Stimulated activated effector memory CD8-positive, alpha-beta T cell treated with anti-CD3 and anti-CD28 coated beads, Interleukin-12 subunit alpha, Interleukin-12 subunit beta, amount 100 ng/mL, for 72 hours (primary cell): Measurements from ENCODE around the gene PEPD.

Source experiments
- ATAC-seq: fragments of 150-1000 bp; cut with Tn5 transposase; 2 replicates; pipeline ENCODE4 v1.10.0; 2021
- DNase-seq, 2 donors: peaks; one replicate each; pipeline ENCODE4 v3.0.0; 2021 to 2022; ENCODE audit warnings: low spot score in 2 of 2
- H3K27ac Mint-ChIP-seq: one replicate; pipeline ENCODE4 v1.8.0; 2022; ENCODE audit warnings: mild to moderate bottlenecking, mixed read lengths
- H3K36me3 Mint-ChIP-seq: one replicate; pipeline ENCODE4 v1.8.0; 2022; ENCODE audit warnings: mild to moderate bottlenecking, mixed read lengths
- H3K4me1 Mint-ChIP-seq: one replicate; pipeline ENCODE4 v1.8.0; 2022; ENCODE audit warnings: mixed read lengths
- H3K4me3 Mint-ChIP-seq: one replicate; pipeline ENCODE4 v1.8.0; 2022; ENCODE audit warnings: mild to moderate bottlenecking, mixed read lengths
- H3K9me3 Mint-ChIP-seq: one replicate; pipeline ENCODE4 v1.8.0; 2022; ENCODE audit warnings: mixed read lengths

The PEPD gene

DNA sequence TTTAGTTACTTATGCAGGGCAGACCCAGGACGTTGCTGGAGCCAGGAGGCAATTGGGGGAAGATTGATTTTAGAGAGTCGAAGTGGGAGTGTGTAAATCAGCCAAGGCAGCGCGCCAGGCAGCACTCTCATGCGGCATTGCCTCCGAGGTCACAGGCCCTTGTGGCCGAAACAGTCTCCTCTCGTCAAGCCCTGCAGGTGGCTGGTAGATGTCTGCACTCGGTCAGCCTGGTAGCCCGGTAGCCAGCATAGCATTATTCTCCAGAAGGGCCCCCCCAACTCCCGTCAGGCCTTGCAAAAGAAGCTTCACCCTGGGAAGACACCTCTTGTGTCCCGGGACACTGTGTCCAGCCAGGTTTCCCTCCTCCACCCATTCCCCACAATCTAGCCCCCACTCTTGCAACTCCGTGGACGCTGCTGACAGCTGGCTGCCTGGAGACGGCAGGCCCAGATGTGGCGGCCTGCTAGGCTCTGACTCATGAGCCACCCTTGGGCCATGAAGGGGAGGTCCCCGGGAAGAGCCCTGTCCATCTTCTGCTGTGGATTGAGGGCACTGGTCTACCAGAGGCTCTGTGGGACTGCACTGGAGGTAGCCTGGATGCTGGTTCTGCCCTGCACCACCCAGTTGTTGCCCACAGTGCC is 2.6 kb upstream of the PEPD start:
- H3K36me3 Mint-ChIP-seq: no peaks in the 10 kb centered on the region
- H3K27ac Mint-ChIP-seq: no peak overlapping the region
- H3K4me3 Mint-ChIP-seq: no peak overlapping the region
- no peaks in the 10 kb centered on the region for H3K9me3 Mint-ChIP-seq
- H3K4me1 Mint-ChIP-seq: peaks cover 33% of the 10 kb centered on the region
- no peak for ATAC-seq
- DNase-seq: no peak

DNA sequence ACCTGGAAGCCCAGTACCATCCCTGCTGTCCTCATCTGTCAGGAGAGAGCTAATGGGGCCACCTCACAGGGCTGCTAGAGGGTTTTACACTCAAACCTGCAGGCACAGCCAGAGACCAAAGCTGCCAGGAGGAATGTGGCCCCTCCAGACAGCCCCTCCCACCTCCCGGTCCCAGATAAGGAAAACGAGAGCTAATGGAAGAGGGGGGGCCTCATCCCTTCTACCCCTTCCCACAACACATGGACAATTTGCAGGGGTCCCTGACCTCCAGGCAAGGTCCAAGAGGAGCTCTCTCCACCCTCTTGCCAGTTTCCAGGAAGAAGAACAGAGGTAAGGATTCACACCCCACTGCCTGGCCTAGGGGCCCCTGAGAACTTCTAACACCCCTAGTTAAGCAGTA is 1.6 kb upstream of the PEPD start:
- no peak overlapping the region for H3K27ac Mint-ChIP-seq
- ATAC-seq: no peak
- H3K36me3 Mint-ChIP-seq: no peaks in the 10 kb centered on the region
- H3K4me3 Mint-ChIP-seq: peak overlapping the region; percentile 92
- peaks cover 35% of the 10 kb centered on the region for H3K4me1 Mint-ChIP-seq
- no peaks in the 10 kb centered on the region for H3K9me3 Mint-ChIP-seq
- no peak for DNase-seq

GRCh38 chr19:33522371-33522662 is 726 bp upstream of the PEPD start:
- Mint-ChIP-seq H3K27ac (peak overlapping the region; percentile 93), H3K4me3 (peak overlapping the region; percentile 92), H3K4me1 (peaks cover 35% of the 10 kb centered on the region), H3K36me3 (no peaks in the 10 kb centered on the region), H3K9me3 (no peaks in the 10 kb centered on the region)
- DNase-seq: no peak
- no peak for ATAC-seq

DNA sequence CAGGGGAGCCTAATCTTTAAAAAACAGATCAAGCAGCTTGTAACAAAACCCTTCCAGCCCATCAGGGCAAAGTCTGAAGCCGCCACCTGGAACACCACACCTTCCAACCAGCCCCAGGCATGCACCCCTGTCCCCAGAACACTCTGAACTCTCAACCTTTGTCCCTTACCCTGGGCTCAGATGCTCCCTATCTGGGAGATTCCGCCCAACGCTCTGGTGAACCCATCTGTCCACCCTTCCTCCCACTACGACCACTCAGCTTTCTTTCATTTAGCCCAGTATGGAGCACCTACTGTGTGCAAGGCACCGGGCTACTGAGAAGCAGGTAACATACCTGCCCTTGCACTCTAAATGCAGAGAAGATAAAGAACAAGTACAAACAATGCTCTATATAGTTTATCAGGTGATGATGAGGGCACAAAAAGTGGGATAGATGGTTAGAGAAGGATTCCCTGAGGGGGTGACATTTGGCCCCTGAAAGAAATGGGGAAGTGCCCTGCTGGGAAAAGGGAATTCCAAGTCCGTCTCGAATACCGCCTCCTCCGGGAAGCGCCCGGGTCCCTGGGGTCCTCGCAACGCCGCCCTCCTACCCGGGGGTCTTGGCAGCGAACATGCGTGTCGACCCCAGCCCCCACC is 629 bp downstream of the PEPD start:
- peaks cover 46% of the 10 kb centered on the region for H3K4me1 Mint-ChIP-seq
- peak overlapping the region; percentile 92 for H3K4me3 Mint-ChIP-seq
- no peaks in the 10 kb centered on the region for H3K9me3 Mint-ChIP-seq
- no peak for ATAC-seq
- H3K36me3 Mint-ChIP-seq: no peaks in the 10 kb centered on the region
- peak overlapping the region; percentile 37 for H3K27ac Mint-ChIP-seq
- no peak for DNase-seq

- H3K9me3 Mint-ChIP-seq: no peaks in the 10 kb centered on the region
- peak overlapping the region; percentile 37 for H3K27ac Mint-ChIP-seq
- ATAC-seq: no peak
- no peak for DNase-seq
- H3K36me3 Mint-ChIP-seq: no peaks in the 10 kb centered on the region
- peak overlapping the region; percentile 92 for H3K4me3 Mint-ChIP-seq
- peaks cover 53% of the 10 kb centered on the region for H3K4me1 Mint-ChIP-seq
These were observed 1.4 kb downstream of the PEPD start for GRCh38 chr19:33520048-33520643.

- Mint-ChIP-seq H3K27ac (no peak overlapping the region), H3K4me3 (no peak overlapping the region), H3K9me3 (no peaks in the 10 kb centered on the region), H3K4me1 (peaks cover 60% of the 10 kb centered on the region), H3K36me3 (no peaks in the 10 kb centered on the region)
- ATAC-seq (no peak), DNase-seq (no peak)
These were observed 2.2 kb downstream of the PEPD start for GRCh38 chr19:33519416-33519815.

GRCh38 chr19:33518541-33518940 is 3.0 kb downstream of the PEPD start:
- H3K27ac Mint-ChIP-seq: no peak overlapping the region
- H3K4me1 Mint-ChIP-seq: peaks cover 69% of the 10 kb centered on the region
- H3K4me3 Mint-ChIP-seq: no peak overlapping the region
- H3K9me3 Mint-ChIP-seq: no peaks in the 10 kb centered on the region
- no peak for ATAC-seq
- no peak for DNase-seq
- H3K36me3 Mint-ChIP-seq: no peaks in the 10 kb centered on the region

DNA sequence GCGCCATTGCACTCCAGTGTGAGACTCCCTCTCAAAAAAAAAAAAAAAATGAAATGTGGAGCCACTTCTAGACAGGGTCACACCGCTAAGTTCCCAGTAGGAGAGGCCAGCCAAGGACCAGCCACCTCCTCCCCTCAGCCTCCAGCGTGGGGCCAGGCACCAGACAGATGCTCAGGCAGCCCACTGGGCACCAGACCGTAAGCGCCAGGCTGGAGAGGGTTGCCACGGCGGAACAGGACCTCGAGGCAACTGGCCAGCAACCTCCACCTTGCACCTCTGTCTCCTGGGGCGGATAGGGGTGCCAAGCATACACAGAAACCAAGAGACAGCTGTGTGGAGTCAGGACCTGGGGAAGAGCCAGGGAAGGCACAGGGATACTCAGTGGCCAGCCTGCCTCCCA is 3.7 kb downstream of the PEPD start:
- ATAC-seq (no peak), DNase-seq (no peak)
- Mint-ChIP-seq H3K4me3 (no peak overlapping the region), H3K4me1 (peaks cover 75% of the 10 kb centered on the region), H3K9me3 (no peaks in the 10 kb centered on the region), H3K36me3 (no peaks in the 10 kb centered on the region), H3K27ac (no peak overlapping the region)

GRCh38 chr19:33515921-33516320 is 5.7 kb downstream of the PEPD start:
- Mint-ChIP-seq H3K4me3 (no peak overlapping the region), H3K36me3 (no peaks in the 10 kb centered on the region), H3K9me3 (no peaks in the 10 kb centered on the region), H3K4me1 (peaks cover 61% of the 10 kb centered on the region), H3K27ac (peak overlapping the region; percentile 56)
- DNase-seq (no peak), ATAC-seq (no peak)

GRCh38 chr19:33514885-33515551 is 6.6 kb downstream of the PEPD start:
- Mint-ChIP-seq H3K36me3 (no peaks in the 10 kb centered on the region), H3K27ac (peak overlapping the region; percentile 77), H3K9me3 (no peaks in the 10 kb centered on the region), H3K4me3 (peak overlapping the region; percentile 45), H3K4me1 (peaks cover 52% of the 10 kb centered on the region)
- no peak for DNase-seq
- peak; percentile 81 for ATAC-seq

- DNase-seq (no peak), ATAC-seq (no peak)
- no peaks in the 10 kb centered on the region for H3K9me3 Mint-ChIP-seq
- peak overlapping the region; percentile 77 for H3K27ac Mint-ChIP-seq
- H3K4me1 Mint-ChIP-seq: peaks cover 47% of the 10 kb centered on the region
- H3K36me3 Mint-ChIP-seq: no peaks in the 10 kb centered on the region
- no peak overlapping the region for H3K4me3 Mint-ChIP-seq
These were observed 8.2 kb downstream of the PEPD start for GRCh38 chr19:33513424-33513823.

DNA sequence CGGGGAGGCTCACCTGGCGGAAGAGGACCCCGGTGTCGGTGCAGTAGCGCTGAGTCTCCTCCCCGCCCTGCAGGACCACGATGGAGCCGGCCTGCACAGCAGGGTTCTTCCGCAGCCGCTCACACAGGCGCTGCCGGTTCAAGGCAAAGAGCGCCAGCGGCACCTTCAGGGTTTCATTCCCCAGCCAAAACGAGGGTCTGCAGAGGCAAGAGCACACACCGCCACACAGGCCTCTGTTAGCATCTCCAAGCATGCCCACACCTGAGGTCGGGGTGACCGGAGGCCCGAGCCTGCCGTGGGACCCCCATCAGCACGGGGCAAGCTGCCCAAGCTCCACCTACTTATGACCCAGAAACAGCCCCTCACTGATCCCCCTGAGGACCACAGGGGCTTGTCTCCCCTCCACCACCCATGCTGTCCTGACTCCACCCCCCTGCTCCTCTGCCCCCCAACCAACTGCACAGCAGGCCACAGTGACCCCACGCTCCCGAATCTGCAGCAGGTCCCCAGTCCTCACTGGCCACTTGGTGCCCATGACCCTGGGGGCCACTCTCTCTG is 8.9 kb downstream of the PEPD start:
- no peak for DNase-seq
- Mint-ChIP-seq H3K36me3 (no peaks in the 10 kb centered on the region), H3K4me1 (peaks cover 47% of the 10 kb centered on the region), H3K9me3 (no peaks in the 10 kb centered on the region), H3K27ac (no peak overlapping the region), H3K4me3 (no peak overlapping the region)
- no peak for ATAC-seq

DNA sequence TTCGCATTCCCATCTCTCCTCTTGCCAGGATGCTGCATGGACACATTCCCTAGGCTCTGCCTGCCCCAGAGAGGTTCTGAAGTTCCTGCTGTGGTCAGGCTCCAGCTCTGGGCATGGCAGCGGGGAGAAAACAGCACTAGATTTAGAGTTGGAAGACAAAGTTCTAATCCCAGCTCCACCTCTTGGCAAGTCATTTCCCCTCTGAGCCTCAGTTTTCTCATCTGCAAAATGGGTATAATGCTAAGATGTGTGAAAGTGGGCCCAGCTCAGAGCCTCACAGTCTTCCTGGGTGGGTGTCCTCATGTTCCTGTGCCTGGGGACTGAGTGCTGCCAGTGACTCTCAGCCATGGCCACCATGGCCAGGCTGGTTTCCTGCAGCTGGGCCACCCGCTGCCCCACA is 9.6 kb downstream of the PEPD start:
- ATAC-seq (no peak), DNase-seq (no peak)
- Mint-ChIP-seq H3K27ac (no peak overlapping the region), H3K4me1 (peaks cover 49% of the 10 kb centered on the region), H3K4me3 (no peak overlapping the region), H3K9me3 (no peaks in the 10 kb centered on the region), H3K36me3 (no peaks in the 10 kb centered on the region)

GRCh38 chr19:33511346-33511745 is 10.2 kb downstream of the PEPD start:
- H3K27ac Mint-ChIP-seq: no peak overlapping the region
- H3K4me1 Mint-ChIP-seq: peaks cover 50% of the 10 kb centered on the region
- ATAC-seq: no peak
- H3K36me3 Mint-ChIP-seq: no peaks in the 10 kb centered on the region
- H3K9me3 Mint-ChIP-seq: no peaks in the 10 kb centered on the region
- no peak overlapping the region for H3K4me3 Mint-ChIP-seq
- DNase-seq: no peak

DNA sequence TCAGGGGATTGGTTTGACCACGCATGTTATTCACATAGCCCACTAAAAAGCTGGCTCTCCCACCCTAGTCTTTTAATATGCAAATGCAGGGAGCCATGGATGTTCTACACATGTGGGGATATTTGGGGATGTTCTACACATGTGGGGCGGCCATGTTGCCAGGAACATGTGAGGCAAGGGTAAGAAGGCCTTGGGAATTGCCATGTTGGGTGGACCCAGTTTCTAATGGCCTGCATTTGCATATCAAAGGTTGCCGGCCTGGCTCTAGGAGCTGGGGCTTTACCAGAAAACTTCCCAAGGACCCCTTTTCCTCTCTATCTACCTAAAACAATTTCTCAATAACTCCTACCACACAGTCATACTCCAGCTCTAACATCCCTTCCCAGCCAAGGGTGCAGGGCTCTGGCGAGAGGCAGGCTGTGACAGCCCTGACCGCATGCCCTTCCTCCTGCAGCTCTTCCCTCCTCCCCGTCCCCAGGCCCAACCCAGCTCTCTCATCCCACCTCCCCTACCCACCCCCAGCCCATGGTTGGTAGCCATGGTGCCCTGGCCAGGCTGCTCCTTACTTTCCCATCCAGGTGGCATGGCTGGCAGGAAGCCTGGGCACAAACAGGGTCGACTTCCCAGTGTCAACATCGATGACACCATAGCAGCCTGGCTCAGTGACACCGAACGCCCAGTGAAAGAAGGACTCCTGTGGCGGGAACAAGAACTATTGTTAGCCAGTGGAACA is 11.0 kb downstream of the PEPD start:
- Mint-ChIP-seq H3K36me3 (no peaks in the 10 kb centered on the region), H3K4me1 (peaks cover 50% of the 10 kb centered on the region)

More for the DNA sequence above, 11.0 kb downstream of the PEPD start:
- H3K27ac Mint-ChIP-seq: no peak overlapping the region
- DNase-seq (no peak), ATAC-seq (no peak)
- H3K9me3 Mint-ChIP-seq: no peaks in the 10 kb centered on the region
- no peak overlapping the region for H3K4me3 Mint-ChIP-seq
